ENCODE data around the gene SOX6. TPM values are rescaled to one million over a fixed set of nuclear protein-coding genes. Genes with fewer than 3 reads are reported as not detected.

Gene SOX6
- total RNA-seq, 1 donor from 2014 or later = 1.6 TPM

- intact Hi-C loops (cut with DNase I) = no loop called here
- Histone ChIP-seq H3K36me3 (no peaks in the 10 kb centered on the region), H3K27me3 (no peaks in the 10 kb centered on the region), H3K9me3 (no peaks in the 10 kb centered on the region), H3K4me3 (no peak overlapping the region), H3K27ac (no peak overlapping the region), H3K4me1 (no peaks in the 10 kb centered on the region)
- TF ChIP-seq CTCF (IDR thresholded peaks at IDR 0.05) = no peak
- DNase-seq (ENCODE audit: low spot score in 2 of 2) = no peak
Measured at GRCh38 chr11:15955595-15955994, 400.8 kb downstream of the SOX6 start.

GRCh38 chr11:15947681-15948648 lies 408.4 kb downstream of the SOX6 start:
- Histone ChIP-seq H3K4me1 (no peaks in the 10 kb centered on the region), H3K36me3 (no peaks in the 10 kb centered on the region), H3K27me3 (no peaks in the 10 kb centered on the region), H3K9me3 (no peaks in the 10 kb centered on the region), H3K4me3 (no peak overlapping the region), H3K27ac (no peak overlapping the region)
- TF ChIP-seq CTCF (IDR thresholded peaks at IDR 0.05) = no peak
- no peak for DNase-seq (ENCODE audit: low spot score in 2 of 2)
- intact Hi-C loops (cut with DNase I) = no loop called here

GRCh38 chr11:15945726-15946125 lies 410.6 kb downstream of the SOX6 start:
- intact Hi-C loops (cut with DNase I) = no loop called here
- no peaks in the 10 kb centered on the region for H3K27me3 ChIP-seq
- no peaks in the 10 kb centered on the region for H3K36me3 ChIP-seq
- no peaks in the 10 kb centered on the region for H3K9me3 ChIP-seq
- DNase-seq (ENCODE audit: low spot score in 2 of 2) = no peak
- H3K4me1 ChIP-seq = no peaks in the 10 kb centered on the region
- no peak overlapping the region for H3K27ac ChIP-seq
- no peak overlapping the region for H3K4me3 ChIP-seq
- no peak for TF ChIP-seq CTCF (IDR thresholded peaks at IDR 0.05)

- H3K27ac ChIP-seq = no peak overlapping the region
- intact Hi-C loops (cut with DNase I) = no loop called here
- H3K9me3 ChIP-seq = no peaks in the 10 kb centered on the region
- no peaks in the 10 kb centered on the region for H3K4me1 ChIP-seq
- H3K4me3 ChIP-seq = no peak overlapping the region
- H3K27me3 ChIP-seq = no peaks in the 10 kb centered on the region
- DNase-seq (ENCODE audit: low spot score in 2 of 2) = no peak
- no peak for TF ChIP-seq CTCF (IDR thresholded peaks at IDR 0.05)
- H3K36me3 ChIP-seq = no peaks in the 10 kb centered on the region
Measured at GRCh38 chr11:15944460-15944859, 411.9 kb downstream of the SOX6 start.

GRCh38 chr11:15943418-15944197 lies 412.7 kb downstream of the SOX6 start:
- H3K27ac ChIP-seq = no peak overlapping the region
- H3K4me1 ChIP-seq = no peaks in the 10 kb centered on the region
- TF ChIP-seq CTCF (IDR thresholded peaks at IDR 0.05) = no peak
- no peak for DNase-seq (ENCODE audit: low spot score in 2 of 2)
- no peaks in the 10 kb centered on the region for H3K9me3 ChIP-seq
- H3K27me3 ChIP-seq = no peaks in the 10 kb centered on the region
- H3K4me3 ChIP-seq = no peak overlapping the region
- no peaks in the 10 kb centered on the region for H3K36me3 ChIP-seq
- intact Hi-C loops (cut with DNase I) = no loop called here

All from ascending aorta (tissue), 2 donors.